RPMI7951 (cell line): ENCODE measurements around the gene ALX3. TPM values are rescaled to one million over a fixed set of nuclear protein-coding genes. Genes with fewer than 3 reads are reported as not detected.
"Not testable (repeated sequence)": the region's sequence is repeated elsewhere in the genome, so short reads cannot be mapped to it uniquely, and the experiment has no call there.

Source experiments
- DNase-seq: peaks from one replicate; pipeline ENCODE4 v3.0.0-alpha.2; 2012; ENCODE audit warnings: low read depth
- total RNA-seq: library from RNA; depleted of rRNA; stranded (reverse); fragments of >200 nt; shearing (Covaris generic); gene quantifications from 2 replicates; pipeline ENCODE4 v1.2.3, GENCODE V29; 2014

Gene ALX3
- total RNA-seq, 1 experiment from 2014 or later, result not detected

DNA sequence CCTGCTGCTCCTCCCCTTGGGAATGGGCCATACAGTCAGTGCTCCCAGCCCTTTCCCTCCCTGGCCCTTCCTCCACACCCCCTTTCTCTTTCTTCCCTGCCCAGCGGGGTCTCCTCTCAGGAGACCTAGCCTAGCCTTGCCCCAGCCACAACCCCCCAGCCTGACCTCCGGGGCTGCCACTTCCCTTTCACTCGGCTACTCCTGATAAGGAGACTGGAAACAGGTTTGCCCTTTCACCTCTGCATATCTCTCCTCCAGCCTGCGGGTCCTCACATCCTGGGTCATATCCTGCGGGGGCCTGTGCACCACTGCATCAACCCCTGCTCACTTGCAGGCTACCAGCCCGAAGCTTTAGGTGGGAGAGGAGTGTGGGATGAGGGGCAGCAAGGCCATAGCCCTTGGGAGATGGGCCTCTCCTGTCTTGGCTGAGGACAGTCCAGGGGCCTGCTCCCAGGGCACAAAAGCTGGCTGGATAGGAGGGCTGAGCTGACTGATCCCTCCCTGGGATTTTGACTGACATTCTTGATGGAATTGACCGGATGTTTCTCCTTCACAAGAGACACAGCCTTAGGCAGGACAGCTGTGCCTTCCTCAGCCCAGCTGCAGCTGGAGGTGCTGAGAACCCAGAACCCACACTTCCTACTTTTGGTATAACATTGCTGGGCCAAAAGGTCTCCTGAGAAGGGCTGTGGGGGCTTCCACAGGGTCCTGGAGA is 19.2 kb upstream of the ALX3 start:
- peak; percentile 90 for DNase-seq

DNA sequence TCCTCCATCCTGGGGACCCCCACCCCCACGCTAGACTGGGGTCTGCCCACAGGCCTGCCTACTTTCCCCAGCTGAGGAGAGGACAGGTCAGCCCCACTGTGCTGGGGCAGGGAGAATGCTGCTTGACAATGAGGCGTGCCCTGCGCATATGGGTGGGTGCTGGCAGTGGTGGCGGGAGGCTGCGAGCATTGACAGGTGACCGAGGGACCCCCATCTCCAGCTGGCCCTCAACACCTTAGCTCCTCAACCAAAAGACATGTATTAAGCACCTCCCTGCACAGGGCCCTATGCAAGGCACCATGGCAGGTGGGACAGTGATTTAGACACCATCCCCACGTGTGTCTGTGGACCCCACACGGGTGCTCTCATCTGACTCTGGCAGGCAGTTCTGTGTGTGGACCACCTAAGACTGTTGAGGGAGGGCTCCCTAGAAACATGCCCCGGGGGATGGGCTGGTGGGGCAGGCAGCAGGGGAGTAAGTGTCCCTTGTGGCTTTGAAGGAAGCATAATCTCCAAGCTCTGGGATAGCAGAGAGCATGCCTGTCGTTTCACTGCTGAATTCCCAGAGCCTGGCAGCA is 18.4 kb upstream of the ALX3 start:
- no peak for DNase-seq

DNA sequence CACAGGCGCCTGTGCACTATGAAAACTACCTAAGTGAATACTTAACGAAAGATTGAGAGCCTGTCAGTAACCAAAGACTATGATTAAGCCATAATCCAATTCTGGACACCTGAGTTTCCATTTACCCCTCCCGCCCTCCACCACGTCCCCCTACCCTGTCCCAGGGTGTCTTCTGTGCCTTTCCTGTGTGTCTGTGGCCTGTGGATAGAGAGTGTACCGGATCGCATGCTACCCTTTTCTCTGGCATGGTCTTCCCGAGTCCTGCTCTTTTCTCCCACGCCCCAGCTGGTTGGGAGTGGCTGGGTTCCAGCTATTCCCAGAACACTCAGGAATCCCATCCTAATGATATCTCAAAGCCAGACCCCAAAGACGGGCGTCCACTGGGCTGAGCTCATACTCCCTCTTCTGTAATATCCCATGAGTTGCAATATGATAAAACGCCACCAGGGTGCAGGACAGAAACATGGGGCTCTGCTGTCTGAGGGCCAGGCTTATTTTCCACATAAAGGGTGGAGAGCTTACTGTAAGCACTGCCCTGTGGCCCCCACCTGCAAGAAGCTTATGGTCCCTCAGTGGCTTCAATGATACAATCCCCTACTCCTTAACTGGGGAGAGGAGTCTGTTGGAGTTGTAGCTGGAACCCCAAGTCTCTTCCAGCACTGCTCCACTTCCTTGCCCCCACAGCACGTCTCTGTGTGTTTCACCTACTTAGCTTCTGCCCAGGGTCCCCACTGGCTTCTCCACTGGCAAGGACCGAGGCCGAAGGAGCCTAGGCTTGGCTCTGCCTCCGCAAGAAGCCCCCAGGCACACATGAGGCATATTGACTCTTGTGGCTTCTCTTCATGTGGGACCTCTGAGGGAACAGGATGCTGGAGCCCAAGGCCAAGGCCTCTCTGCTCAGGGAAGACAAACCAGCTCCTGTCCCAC is 17.6 kb upstream of the ALX3 start:
- DNase-seq, result peak; percentile 67

DNA sequence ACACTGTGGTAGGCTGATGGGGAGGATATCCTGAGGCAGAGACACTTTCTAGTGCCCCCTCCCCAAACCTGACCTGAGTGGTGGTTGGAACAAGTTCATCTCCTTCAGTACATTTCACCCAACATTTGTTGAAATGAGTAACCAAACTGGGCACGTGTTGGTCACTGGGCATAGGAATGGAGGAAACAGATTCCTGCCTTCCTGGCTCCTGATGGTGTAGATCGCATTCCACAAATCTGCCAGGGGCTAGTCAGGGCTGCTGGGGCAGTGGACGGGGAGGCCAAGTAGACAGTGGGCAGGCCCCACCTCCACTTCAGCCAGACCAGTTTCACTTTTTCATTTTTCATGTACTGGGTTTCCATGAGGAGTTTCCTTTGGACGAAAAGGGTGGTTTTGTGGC is 16.5 kb upstream of the ALX3 start:
- peak; percentile 60 for DNase-seq

DNA sequence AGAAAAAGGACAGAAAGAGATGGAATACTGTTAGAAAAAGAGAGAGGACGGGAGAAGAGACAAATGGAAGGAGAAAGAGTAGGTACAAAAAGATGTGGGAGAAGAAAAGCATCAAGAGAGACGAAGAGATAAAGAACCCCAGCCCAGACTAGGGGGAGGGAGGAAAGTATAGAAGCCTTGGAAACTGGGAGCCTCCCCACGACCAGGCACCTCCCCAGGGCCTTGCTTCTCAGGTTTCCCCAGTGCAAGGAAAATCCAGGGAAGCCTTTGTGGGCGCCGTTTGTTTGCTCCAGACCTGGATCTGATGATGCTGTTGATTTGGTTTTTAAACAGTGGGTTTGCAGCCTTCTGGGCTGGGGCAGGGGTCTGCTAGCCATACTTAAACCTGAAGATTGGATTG is 15.2 kb upstream of the ALX3 start:
- no peak for DNase-seq

DNA sequence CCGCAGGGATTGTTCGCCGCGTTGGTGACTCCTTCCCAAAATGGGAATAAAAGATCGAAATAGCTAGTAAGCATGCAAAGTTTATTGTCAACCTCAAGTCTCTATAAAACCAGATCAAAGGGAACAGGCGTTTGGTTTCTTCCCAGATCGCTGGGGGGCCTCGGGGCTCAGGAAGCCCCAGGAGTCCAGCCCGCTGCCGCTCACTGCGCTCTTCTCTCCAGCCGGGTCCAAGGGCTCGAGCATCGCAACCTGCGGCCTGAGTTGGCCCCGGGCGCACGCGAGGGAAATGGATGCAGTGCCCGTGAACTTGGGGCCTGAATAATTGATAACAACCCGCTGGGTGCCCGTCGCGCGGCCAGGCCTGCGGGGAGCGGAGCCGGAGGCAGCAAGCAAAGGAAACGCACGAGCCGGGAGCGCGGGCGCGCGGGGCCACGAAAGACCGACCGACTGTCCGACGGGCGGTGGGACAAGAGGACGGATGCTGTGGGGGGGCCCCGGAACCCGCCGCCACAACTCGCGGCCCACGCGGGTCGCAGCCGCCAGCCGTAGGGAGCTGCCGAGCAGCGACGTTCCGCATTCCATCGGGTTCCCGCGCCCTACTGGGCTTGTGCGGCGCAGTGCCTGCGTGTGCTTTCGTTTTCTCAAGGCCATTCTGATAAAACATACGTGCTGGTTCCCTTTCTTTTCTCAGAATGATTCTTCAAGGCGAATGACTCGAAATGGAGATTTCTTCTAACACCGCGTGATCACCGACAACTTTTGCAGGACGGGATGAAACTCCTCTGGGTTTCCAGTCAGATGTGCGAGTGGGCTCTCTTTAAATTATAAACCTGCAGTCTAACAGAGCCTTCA is 14.0 kb upstream of the ALX3 start:
- no peak for DNase-seq

DNA sequence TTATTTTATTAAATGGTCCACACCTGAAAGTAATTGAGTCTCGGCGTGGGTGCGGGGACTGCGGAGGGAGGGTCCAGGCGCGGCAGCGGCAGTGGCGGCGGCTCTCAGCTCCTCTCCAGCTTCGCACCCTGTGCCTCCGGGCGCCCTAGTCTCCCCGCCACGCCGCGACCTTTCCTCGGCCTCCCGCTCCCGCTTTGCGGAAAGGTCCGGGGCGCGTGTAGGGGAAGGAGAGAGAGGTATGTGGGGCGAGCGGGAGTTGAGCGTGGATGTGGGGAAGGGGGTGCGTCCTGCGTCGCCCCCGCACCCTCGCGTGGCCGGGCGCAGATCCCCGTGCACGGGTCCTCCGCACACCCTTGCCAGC is 13.4 kb upstream of the ALX3 start:
- no peak for DNase-seq

DNA sequence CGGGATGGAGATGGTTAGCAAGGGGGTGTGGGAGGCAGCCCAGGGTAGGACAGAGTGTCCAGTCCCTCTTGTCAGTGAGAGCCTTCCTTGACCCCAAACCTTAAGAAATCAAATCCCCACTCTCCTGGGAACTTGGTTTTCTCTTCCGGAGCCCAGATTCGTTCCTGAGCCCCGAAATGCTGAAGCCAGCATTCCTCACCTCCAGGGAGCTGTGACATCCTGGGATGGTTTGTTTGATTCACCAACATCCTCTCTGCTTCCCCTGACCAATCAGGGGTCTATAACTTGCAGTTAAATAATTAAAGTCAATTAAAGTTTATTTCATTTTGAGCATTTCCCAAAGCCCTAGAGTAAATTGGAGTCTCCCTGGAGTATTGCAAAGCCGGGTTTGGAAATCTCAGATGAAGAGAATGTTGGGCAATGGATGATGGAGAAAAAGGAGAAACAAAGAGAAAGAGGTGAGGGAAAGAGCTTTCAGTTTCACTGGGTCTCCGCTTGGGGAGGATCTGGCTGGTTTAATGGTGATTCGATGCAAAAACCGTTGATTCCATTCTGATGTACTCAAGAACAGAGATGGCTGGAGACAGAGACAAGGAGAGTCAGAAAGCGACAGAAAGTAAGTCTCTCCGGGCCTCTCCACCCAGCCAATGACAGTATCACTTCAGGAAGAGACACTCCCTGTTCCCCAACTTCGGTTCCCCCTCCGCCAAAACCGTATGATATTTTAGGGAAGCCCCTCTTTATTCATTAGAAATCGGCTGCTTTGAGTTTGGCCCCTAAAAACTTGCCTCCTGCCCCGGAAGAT is 12.8 kb upstream of the ALX3 start:
- DNase-seq, result no peak

DNA sequence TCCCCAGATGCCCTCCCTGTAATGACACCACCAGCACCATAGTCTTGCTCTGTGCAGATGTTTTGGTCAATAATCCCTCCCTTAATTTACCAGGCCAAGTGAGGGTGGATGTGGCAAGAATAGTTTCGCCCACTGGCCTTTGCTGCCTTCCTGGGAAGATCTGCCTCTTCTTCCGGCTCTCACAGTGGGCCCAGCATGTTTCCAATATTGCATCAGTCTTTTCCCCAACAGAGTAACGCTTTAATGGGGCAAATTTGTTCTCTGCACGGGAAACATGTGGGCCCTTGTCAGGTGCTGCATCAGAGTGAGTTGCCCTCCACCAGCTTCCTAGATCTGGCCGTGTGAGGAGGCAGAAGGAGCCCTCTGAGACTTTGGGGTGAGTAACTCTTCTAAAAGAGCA is 12.0 kb upstream of the ALX3 start:
- no peak for DNase-seq

DNA sequence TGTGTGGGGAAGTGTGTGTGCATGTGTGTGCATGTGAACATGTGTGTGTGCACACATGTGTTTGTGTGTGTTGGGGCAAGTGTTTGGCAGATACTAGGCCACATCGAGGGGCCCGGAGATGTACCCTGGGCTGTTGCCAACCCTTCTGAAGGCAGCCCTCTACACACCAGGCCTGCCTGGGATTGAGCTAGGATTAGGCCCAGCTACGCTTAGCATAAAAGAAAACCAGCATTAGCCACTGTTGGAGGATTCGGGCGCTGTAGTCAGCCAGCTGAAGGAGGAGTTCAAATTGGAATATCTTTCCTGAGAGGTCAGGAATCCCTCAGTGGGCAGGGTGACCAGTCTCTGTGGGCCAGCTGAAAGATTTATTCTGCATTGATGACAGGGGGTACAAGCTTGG is 10.6 kb upstream of the ALX3 start:
- DNase-seq, result no peak

DNA sequence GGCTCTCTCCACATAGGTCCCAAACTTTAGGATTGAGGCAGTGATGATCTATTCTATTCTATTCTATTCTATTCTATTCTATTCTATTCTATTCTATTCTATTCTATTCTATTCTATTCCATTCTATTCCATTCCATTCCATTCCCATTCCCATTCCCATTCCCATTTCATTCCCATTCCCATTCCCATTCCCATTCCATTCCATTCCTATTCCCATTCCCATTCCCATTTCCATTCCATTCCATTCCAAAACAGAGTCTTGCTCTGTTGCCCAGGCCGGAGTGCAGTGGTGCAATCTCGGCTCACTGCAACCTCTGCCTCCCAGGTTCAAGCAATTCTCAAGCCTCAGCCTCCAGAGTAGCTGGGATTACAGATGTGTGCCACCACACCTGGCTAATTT is 9.5 kb upstream of the ALX3 start:
- DNase-seq, result not testable (repeated sequence)

DNA sequence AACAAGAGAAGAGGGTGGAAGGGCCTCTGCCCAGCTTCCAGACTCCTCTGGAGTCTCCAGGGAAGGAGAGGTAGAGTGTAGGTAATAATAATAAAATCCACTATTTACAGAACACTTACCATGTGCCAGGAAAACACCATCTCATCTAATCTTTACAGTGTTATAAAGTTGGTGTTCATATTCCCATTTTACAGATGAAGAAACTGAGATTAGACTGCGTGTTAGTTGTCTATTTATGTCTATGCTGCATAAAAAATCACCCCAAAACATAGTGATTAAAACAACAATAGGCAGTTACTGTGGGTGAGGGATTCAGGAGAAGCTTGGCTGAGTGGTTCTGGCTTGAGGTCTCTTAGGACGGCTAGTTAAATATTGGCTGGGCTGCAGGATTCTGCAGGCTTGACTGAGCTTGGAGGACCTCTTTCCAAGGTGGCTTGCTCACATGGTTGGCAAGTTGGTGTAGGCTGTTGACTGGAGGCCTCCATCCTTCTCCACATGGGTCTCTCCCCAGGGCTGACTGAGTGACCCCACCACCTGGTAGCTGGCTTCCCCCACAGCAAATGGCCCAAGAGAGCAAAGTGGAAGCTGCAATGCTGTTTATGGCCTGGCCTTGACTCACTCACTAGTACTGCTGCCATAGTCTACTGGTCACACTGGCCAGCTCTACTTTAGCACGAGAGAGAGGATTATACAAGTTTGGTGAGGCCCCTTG is 6.5 kb upstream of the ALX3 start:
- no peak for DNase-seq

DNA sequence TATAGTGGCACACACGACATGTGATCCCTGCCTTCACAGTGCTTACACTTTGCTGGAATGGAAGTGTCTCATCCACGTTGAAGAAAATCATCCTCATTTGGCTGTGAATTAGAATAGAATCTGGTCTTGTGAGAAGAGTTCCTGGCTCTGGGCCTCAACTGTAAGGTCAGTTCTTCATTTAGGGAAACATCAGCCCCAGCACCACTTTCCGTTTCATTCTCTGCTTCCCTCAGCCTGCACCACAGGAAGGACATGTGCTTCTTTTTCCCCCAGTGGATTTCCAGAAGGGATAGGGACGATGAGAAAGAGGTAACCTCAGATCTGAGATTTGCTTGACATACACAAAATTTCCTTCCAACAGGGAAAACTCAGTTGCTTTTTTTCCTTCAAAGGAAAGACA is 3.7 kb upstream of the ALX3 start:
- DNase-seq, result no peak

DNA sequence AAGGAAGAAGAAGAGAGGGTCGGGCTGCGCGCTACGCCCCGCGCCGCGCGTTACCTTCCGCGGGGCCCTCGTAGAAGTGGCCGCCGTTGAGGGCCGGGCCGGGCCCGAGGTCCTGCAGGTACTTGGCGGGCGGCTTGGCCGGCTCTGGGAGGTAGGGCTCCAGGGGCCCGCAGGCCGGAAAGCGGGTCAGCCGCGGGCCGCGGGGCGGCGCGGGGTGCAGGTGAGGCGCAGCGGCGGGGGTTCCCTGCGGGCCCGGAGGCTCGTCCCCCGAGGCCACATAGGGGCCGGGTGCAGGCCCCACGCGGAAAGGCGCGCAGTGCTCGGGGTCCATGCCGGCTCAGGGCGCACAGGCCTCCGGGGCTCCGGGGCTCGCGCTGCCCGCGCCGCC is 196 bp downstream of the ALX3 start:
- no peak for DNase-seq

DNA sequence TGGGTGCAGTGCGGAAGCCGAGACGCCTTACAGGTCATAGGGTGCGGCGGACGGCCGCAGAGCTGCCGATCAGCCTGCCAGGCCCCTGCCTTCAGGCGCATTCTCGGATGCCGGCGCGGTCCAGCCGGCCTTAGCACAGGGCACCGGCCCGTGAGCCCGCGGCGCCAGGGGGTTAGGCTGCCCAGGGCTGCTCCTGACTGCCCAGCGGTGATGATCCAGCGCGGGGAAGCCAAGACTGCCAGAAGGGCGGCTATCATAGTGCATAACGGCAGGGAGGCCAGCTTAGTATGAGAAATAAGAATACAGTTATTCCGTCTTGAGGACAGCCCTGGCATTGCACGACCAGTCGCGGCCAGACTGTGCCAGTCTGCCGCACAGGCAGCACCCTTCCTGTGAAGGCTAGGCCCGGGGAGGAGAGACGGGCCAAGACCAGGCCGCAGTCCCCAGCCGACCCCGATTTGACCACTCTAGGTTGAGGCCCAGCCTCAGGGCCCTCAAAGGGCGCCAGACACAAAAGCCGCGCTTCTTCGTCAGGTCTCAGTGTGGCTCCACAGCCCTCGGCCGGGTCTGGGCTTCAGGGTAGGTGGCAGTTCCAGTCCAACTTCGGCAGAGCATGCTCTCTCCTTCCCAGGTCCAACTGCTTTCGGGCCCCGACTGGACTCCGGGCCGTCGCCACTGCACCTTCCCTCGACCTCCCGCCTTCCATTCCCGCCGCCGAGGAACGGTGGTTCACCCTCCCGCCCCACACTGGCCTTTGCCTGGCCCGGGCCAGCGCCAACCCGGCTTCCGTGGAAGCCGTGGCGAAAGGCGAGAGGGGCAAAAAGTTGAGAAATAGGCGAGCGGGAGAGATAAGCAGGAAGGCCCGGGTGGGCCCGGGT is 829 bp downstream of the ALX3 start:
- no peak for DNase-seq

DNA sequence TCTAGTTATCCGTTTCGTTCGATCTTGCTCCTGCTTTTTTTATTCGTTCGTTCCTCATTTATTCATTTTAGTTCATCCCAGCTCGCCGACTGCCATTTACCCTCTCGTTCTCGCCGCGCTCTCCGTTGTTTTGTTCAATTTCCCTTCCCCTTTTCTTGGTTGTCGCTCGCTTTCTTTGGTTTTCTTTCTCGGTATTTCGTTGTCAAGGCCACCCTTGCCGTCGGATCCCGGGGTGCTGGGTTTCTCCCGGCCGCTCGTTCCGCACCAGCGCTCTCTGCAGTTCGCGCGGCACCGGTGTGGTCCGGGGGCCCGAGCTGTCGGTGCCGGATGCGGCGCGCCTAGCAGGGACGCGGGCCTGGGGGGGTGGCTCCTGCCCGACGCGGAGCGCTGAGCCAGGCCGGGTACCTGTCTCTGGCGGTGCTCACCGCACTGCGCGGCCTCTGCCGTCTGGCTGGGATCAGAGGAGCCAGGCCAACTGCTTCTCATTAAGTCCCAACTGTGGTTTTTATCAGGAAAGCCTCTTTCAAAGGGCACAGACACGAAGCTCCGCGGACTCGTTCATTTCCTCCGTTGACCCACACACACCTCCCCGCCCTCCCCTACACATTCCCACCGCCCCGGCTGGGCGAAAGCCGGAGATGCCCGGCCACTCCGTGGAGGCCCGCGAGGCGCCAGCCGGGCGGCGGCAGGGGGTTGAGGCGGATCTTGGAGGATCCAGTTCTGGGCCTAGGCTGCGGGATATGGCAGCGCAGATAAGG is 1.6 kb downstream of the ALX3 start:
- no peak for DNase-seq

DNA sequence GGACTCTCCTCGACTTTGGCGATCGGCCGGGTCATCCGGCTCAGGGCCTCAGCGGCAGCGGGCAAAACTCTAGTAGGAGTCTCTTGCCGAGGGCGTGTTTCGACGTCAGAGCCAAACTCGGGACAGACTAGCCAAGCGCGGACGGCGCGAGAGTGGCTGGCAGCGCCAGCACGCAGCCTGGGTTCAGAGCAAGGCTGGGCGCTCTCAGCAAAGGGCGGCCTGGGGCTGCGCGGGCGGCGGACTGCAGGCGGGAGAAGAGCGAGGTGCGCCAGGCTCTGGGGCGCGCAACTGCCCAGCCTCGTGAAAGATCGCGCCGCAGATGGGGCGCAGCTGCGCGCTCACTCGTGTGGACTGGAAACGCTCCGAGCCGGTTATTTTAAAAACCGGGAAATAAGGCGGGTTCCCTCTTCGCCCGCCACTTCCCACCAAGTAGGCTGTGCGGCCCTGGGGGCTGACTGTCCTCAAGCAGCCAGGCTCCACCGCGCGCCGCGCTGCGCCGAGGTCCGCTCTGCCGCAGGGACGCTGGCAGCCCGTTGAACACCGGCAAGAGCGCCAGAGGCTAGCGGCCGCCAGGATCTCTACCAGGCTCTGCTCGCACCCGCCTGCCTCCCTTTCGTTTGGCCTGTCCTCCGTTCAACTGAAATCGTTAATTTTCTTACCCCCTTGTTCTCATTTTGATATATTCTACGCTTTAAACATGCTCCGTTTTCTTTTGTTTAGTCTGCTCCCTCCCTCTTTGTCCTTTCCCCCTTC is 2.4 kb downstream of the ALX3 start:
- no peak for DNase-seq

DNA sequence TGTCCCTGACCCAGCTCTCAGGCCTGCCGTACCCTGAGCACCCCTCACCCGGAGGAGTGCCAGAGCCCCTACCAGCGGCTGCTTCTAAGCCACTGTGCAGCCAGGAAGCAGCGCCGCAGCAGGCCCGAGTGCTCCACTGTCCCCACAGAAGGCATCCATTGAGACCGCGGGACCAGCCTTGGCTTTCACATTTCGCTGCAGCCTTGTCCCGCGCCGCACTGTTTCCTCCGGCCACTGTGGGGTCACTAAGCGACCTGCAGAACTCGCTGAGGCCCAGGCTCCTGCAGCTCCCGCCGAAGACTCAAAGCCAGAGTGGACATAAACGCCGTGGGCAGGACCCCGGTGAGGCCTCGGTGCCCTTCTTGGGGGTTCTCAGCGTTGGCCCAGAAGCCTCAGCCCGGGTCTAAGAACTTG is 3.0 kb downstream of the ALX3 start:
- no peak for DNase-seq
